ENCODE measurements around the gene SH3RF1.

Gene SH3RF1

DNA sequence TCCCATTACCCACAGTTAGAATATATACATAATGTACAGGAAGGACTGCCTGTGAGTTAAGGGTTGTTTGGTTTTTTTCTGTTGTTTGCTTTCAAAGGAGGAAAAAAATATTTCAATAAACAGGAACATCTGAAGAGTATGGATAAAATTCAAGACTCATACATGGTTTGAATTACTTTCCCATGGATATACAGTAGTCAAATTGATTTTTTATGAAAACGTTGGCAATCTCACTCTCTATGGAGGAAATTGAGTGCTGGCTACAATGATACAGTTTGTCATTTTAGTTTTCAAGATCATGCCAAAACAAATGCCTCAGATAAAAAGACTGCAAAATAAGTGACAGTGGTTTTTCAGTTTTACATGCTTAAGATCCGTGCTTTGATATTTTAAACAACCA lies 116.6 kb downstream of the SH3RF1 start:
- H3K4me3 ChIP-seq (ENCODE audit: low read length): no peak overlapping the region
- no peak for DNase-seq (ENCODE audit: low read depth)
- TF ChIP-seq, protein P1, sequence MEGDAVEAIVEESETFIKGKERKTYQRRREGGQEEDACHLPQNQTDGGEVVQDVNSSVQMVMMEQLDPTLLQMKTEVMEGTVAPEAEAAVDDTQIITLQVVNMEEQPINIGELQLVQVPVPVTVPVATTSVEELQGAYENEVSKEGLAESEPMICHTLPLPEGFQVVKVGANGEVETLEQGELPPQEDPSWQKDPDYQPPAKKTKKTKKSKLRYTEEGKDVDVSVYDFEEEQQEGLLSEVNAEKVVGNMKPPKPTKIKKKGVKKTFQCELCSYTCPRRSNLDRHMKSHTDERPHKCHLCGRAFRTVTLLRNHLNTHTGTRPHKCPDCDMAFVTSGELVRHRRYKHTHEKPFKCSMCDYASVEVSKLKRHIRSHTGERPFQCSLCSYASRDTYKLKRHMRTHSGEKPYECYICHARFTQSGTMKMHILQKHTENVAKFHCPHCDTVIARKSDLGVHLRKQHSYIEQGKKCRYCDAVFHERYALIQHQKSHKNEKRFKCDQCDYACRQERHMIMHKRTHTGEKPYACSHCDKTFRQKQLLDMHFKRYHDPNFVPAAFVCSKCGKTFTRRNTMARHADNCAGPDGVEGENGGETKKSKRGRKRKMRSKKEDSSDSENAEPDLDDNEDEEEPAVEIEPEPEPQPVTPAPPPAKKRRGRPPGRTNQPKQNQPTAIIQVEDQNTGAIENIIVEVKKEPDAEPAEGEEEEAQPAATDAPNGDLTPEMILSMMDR (conservative IDR thresholded peaks at IDR 0.05; ENCODE audit: low read depth, low read length): no peak

DNA sequence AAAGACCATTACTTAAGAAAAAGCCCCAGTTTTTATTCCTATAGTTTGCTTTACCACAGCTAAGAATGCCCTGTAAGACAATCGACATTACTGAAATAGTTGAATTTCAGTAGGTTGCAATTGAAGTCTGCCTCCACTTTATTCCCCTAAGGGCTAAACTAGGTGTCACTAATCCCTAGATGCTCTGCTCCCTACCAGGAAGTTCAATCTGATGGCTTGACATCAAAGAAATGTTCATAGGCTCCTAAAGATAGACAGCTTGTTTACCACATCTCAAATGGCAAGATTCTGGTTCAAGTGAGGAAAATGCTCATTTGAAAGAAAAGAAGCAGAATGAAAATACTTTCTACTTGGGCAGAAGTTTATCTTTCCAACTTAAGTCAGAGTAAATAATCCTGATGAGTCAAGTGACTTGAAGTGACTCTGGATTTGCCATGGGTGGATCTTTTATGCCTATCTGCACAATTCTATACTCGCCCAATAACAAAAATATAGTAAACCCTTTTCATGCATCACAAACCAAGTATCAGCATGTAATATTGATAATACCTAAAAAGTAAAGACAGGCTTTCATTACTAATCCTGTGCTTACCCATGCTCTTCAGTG lies 117.2 kb downstream of the SH3RF1 start:
- no peak for DNase-seq (ENCODE audit: low read depth)
- TF ChIP-seq, protein P1 (conservative IDR thresholded peaks at IDR 0.05; ENCODE audit: low read depth, low read length): no peak
- H3K4me3 ChIP-seq (ENCODE audit: low read length): no peak overlapping the region

DNA sequence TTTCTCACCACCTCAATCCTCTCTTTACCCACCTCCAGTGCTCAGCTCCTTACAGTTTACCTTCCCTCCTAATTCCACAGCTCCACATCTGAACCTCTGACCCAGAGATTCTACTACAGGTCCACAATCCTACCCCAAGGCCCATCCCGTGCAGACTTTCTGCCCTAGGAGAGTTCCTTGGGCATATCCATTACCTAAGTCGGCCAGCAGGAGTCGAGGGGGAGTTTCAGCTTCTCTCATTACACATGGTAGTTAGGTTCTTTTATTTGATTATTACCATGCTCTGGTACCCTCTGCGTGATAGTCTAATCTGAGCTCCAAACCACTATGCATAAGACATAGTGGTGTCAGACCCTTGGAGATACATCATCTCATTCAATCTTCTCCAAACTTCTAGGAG lies 117.9 kb downstream of the SH3RF1 start:
- TF ChIP-seq, protein P1 (conservative IDR thresholded peaks at IDR 0.05; ENCODE audit: low read depth, low read length): peak; percentile 15

DNA sequence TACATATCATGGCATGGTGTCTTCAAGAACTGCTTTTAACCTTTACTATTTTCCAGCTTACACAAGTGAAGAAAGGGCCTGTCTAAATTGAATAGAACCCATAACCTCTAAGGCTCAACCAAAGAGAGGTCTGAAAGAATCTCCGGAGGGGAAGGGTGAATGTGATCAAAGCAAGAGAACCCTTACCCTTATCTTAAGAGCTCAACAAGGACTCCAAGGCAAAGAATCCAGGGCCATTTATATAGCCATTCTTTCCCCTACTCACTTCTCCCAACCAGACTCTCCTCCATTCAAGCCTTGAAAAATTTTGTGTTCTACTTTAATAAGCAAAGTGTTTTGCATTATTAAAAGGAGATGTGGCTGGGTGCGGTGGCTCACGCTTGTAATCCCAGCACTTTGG lies 118.7 kb downstream of the SH3RF1 start:
- TF ChIP-seq, protein P1 (conservative IDR thresholded peaks at IDR 0.05; ENCODE audit: low read depth, low read length): no peak
- no peak overlapping the region for H3K4me3 ChIP-seq (ENCODE audit: low read length)
- no peak for DNase-seq (ENCODE audit: low read depth)

More for the DNA sequence above, 117.9 kb downstream of the SH3RF1 start:
- no peak overlapping the region for H3K4me3 ChIP-seq (ENCODE audit: low read length)
- DNase-seq (ENCODE audit: low read depth): no peak

DNA sequence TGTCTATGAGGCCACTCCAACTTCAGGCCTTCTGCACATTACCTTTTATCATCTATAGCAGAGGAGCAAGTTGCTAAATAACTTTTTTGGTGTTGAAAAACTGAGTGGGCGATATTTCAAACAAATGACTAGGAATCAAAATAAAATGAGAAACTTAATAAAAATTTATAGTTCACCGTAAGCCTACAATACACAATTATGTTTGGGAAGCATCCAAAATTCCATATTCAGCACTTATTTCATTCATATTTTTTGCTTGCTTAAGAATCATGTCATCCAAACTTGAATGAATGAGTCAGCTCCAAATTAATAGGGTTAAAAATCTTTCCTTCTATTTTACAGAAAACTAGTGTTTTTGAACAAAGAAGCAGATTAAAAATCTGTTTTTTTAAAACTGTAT lies 119.1 kb downstream of the SH3RF1 start:
- no peak for DNase-seq (ENCODE audit: low read depth)
- H3K4me3 ChIP-seq (ENCODE audit: low read length): no peak overlapping the region
- TF ChIP-seq, protein P1 (conservative IDR thresholded peaks at IDR 0.05; ENCODE audit: low read depth, low read length): no peak

DNA sequence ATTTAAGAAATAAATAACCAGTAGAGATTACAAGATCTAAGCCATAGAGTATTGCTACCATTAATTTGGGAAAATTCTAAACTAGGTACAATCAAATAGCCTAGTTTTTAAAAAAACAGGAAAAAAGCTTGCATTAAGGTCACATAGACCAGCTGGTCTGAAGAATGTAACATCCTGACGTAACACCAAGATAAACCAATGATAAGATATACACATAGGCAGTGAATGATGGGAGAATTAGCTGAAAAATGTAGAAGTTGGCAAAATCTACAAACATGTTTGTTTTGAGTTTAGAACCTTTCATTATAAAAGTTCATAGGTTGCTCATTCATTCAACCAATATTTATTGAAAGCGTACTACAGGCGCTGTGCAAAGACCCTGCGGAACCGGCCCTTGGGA lies 120.0 kb downstream of the SH3RF1 start:
- no peak overlapping the region for H3K4me3 ChIP-seq (ENCODE audit: low read length)
- TF ChIP-seq, protein P1 (conservative IDR thresholded peaks at IDR 0.05; ENCODE audit: low read depth, low read length): no peak
- no peak for DNase-seq (ENCODE audit: low read depth)

DNA sequence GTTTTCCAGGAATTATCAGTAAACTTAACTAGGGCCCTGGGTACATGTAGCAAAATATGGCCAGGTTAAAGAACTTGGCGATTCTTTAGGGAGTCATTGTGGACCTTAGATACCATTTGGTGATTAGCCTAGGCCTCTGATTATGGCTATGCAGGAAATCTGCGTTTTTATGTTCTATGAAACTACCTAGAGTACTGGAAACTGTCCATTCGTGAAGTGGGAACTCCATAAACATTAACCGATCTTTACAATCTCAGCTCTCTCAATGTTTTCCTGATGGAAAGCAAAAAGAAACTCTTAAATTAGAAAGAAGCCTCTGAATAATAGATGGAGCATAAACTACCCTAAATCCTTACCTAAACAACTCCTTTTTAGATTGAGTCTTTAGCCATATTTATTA lies 121.9 kb downstream of the SH3RF1 start:
- H3K4me3 ChIP-seq (ENCODE audit: low read length): no peak overlapping the region
- TF ChIP-seq, protein P1 (conservative IDR thresholded peaks at IDR 0.05; ENCODE audit: low read depth, low read length): no peak
- no peak for DNase-seq (ENCODE audit: low read depth)
